Activated naive CD8-positive, alpha-beta T cell treated with anti-CD3 and anti-CD28 coated beads for 36 hours (primary cell): ENCODE measurements around the gene PIEZO1. TPM values are rescaled to one million over a fixed set of nuclear protein-coding genes. Genes with fewer than 3 reads are reported as not detected.

Source experiments
- DNase-seq: peaks from one replicate; pipeline ENCODE4 v3.0.0; 2021
- H3K27ac Mint-ChIP-seq: one replicate; pipeline ENCODE4 v1.8.0; 2022; ENCODE audit warnings: mild to moderate bottlenecking, moderate library complexity, mixed read lengths
- H3K27me3 Mint-ChIP-seq: one replicate; pipeline ENCODE4 v1.8.0; 2022; ENCODE audit warnings: mild to moderate bottlenecking, mixed read lengths
- H3K36me3 Mint-ChIP-seq: one replicate; pipeline ENCODE4 v1.8.0; 2021; ENCODE audit warnings: mild to moderate bottlenecking, mixed read lengths
- H3K4me1 Mint-ChIP-seq: one replicate; pipeline ENCODE4 v1.8.0; 2021; ENCODE audit warnings: mixed read lengths
- H3K4me3 Mint-ChIP-seq: one replicate; pipeline ENCODE4 v1.8.0; 2022; ENCODE audit warnings: mild to moderate bottlenecking, moderate library complexity, mixed read lengths
- H3K9me3 Mint-ChIP-seq: one replicate; pipeline ENCODE4 v1.8.0; 2022; ENCODE audit warnings: mixed read lengths
- total RNA-seq, 2 experiments: library from RNA; stranded (reverse); gene quantifications; one replicate each; pipeline ENCODE4 v1.2.3, GENCODE V29; 2021

The PIEZO1 gene
- total RNA-seq, 2 experiments from 2014 or later, result 86.7 to 87.0 TPM

GRCh38 chr16:88714420-88715302 is 70.4 kb downstream of the PIEZO1 start:
- Mint-ChIP-seq H3K36me3 (peaks cover 9% of the 10 kb centered on the region), H3K27ac (no peak overlapping the region), H3K4me3 (no peak overlapping the region), H3K27me3 (no peaks in the 10 kb centered on the region), H3K4me1 (peaks cover 2% of the 10 kb centered on the region), H3K9me3 (no peaks in the 10 kb centered on the region)
- DNase-seq, result no peak

- DNase-seq, result no peak
- Mint-ChIP-seq H3K4me3 (no peak overlapping the region), H3K27ac (no peak overlapping the region), H3K27me3 (no peaks in the 10 kb centered on the region), H3K4me1 (peaks cover 2% of the 10 kb centered on the region), H3K36me3 (peaks cover 6% of the 10 kb centered on the region), H3K9me3 (no peaks in the 10 kb centered on the region)
Measured at GRCh38 chr16:88713568-88714419, 71.2 kb downstream of the PIEZO1 start.

GRCh38 chr16:88713054-88713453 is 72.0 kb downstream of the PIEZO1 start:
- Mint-ChIP-seq H3K27me3 (no peaks in the 10 kb centered on the region), H3K4me3 (no peak overlapping the region), H3K36me3 (peaks cover 6% of the 10 kb centered on the region), H3K9me3 (no peaks in the 10 kb centered on the region), H3K27ac (no peak overlapping the region), H3K4me1 (peaks cover 2% of the 10 kb centered on the region)
- no peak for DNase-seq

GRCh38 chr16:88712362-88712979 is 72.5 kb downstream of the PIEZO1 start:
- peaks cover 6% of the 10 kb centered on the region for H3K36me3 Mint-ChIP-seq
- peaks cover 6% of the 10 kb centered on the region for H3K4me1 Mint-ChIP-seq
- no peak for DNase-seq
- H3K9me3 Mint-ChIP-seq, result no peaks in the 10 kb centered on the region
- H3K27ac Mint-ChIP-seq, result no peak overlapping the region
- no peak overlapping the region for H3K4me3 Mint-ChIP-seq
- no peaks in the 10 kb centered on the region for H3K27me3 Mint-ChIP-seq

GRCh38 chr16:88711750-88712340 is 73.2 kb downstream of the PIEZO1 start:
- no peak for DNase-seq
- H3K9me3 Mint-ChIP-seq, result no peaks in the 10 kb centered on the region
- peaks cover 11% of the 10 kb centered on the region for H3K4me1 Mint-ChIP-seq
- no peak overlapping the region for H3K4me3 Mint-ChIP-seq
- H3K27ac Mint-ChIP-seq, result no peak overlapping the region
- H3K27me3 Mint-ChIP-seq, result no peaks in the 10 kb centered on the region
- H3K36me3 Mint-ChIP-seq, result peaks cover 3% of the 10 kb centered on the region

- no peaks in the 10 kb centered on the region for H3K36me3 Mint-ChIP-seq
- no peaks in the 10 kb centered on the region for H3K27me3 Mint-ChIP-seq
- DNase-seq, result no peak
- H3K4me3 Mint-ChIP-seq, result no peak overlapping the region
- H3K4me1 Mint-ChIP-seq, result peaks cover 11% of the 10 kb centered on the region
- H3K27ac Mint-ChIP-seq, result no peak overlapping the region
- no peaks in the 10 kb centered on the region for H3K9me3 Mint-ChIP-seq
Measured at GRCh38 chr16:88710556-88710955, 74.5 kb downstream of the PIEZO1 start.

GRCh38 chr16:88706965-88707826 is 77.8 kb downstream of the PIEZO1 start:
- H3K4me1 Mint-ChIP-seq, result peaks cover 41% of the 10 kb centered on the region

GRCh38 chr16:88706229-88706964 is 78.6 kb downstream of the PIEZO1 start, which contains the start of the genes CTU2 and RNF166:
Gene CTU2, plus strand, starts transcription at chr16:88706503. Its CDS starts 28 bp downstream, at chr16:88706531.
Gene RNF166, minus strand, starts transcription at chr16:88706408. Its CDS starts 83 bp downstream, at chr16:88706325.
- peak; percentile 98 for DNase-seq
- no peaks in the 10 kb centered on the region for H3K27me3 Mint-ChIP-seq
- H3K27ac Mint-ChIP-seq, result peak within 1 kb of the TSS; percentile 95
- peaks cover 43% of the 10 kb centered on the region for H3K4me1 Mint-ChIP-seq
- H3K9me3 Mint-ChIP-seq, result no peaks in the 10 kb centered on the region
- peak within 1 kb of the TSS; percentile 90 for H3K4me3 Mint-ChIP-seq
- peaks cover 16% of the 10 kb centered on the region for H3K36me3 Mint-ChIP-seq

More at GRCh38 chr16:88706965-88707826, 77.8 kb downstream of the PIEZO1 start:
- Mint-ChIP-seq H3K27ac (peak overlapping the region; percentile 80), H3K36me3 (peaks cover 10% of the 10 kb centered on the region), H3K4me3 (peak overlapping the region; percentile 90), H3K27me3 (no peaks in the 10 kb centered on the region), H3K9me3 (no peaks in the 10 kb centered on the region)
- DNase-seq, result no peak

GRCh38 chr16:88705801-88706228 is 79.2 kb downstream of the PIEZO1 start:
- peak; percentile 47 for DNase-seq
- peaks cover 20% of the 10 kb centered on the region for H3K36me3 Mint-ChIP-seq
- no peaks in the 10 kb centered on the region for H3K27me3 Mint-ChIP-seq
- H3K27ac Mint-ChIP-seq, result peak overlapping the region; percentile 95
- H3K4me3 Mint-ChIP-seq, result peak overlapping the region; percentile 89
- no peaks in the 10 kb centered on the region for H3K9me3 Mint-ChIP-seq
- peaks cover 44% of the 10 kb centered on the region for H3K4me1 Mint-ChIP-seq

- no peaks in the 10 kb centered on the region for H3K9me3 Mint-ChIP-seq
- peak overlapping the region; percentile 95 for H3K27ac Mint-ChIP-seq
- H3K4me1 Mint-ChIP-seq, result peaks cover 44% of the 10 kb centered on the region
- peak overlapping the region; percentile 89 for H3K4me3 Mint-ChIP-seq
- H3K36me3 Mint-ChIP-seq, result peaks cover 20% of the 10 kb centered on the region
- DNase-seq, result peak; percentile 39
- no peaks in the 10 kb centered on the region for H3K27me3 Mint-ChIP-seq
Measured at GRCh38 chr16:88705076-88705684, 79.8 kb downstream of the PIEZO1 start.

GRCh38 chr16:88703486-88704309 is 81.3 kb downstream of the PIEZO1 start:
- Mint-ChIP-seq H3K9me3 (no peaks in the 10 kb centered on the region), H3K27me3 (no peaks in the 10 kb centered on the region), H3K27ac (peak overlapping the region; percentile 95), H3K36me3 (peaks cover 26% of the 10 kb centered on the region), H3K4me3 (peak overlapping the region; percentile 89), H3K4me1 (peaks cover 51% of the 10 kb centered on the region)
- peak; percentile 84 for DNase-seq
